Measurements from ENCODE around the gene NDEL1.

NDEL1 gene

DNA sequence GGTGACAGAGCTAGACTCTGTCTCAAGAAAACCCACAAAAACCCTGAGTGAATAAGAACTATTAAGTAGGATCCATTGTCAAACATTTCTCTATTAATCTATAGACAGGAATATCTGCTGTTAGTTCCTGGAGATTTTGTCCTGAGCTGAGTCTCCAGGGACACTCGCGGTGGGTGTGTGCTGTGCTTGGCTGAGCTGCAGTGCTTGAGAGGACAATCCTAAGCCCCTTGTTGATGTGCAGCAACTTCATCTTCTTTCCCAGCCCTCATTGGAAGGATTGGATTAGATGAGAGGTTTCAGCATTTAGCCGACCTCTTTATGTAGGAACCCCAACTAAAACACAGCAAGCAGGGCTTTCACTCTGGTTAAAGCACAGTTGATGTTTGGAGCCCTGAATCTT, 33.3 kb downstream of the NDEL1 start:
- H3K27ac Mint-ChIP-seq, result no peak overlapping the region
- CTCF ChIA-PET, result interaction anchor here (0.9 kb wide), 1 partner anchor 10 kb away, joined by 3 read pairs; no protein-coding TSS in a partner anchor
- H3K4me1 Mint-ChIP-seq, result no peaks in the 10 kb centered on the region
- H3K36me3 Mint-ChIP-seq, result peaks cover 26% of the 10 kb centered on the region
- no peak for DNase-seq
- no peaks in the 10 kb centered on the region for H3K9me3 Mint-ChIP-seq
- no peak overlapping the region for H3K4me3 Mint-ChIP-seq
- H3K27me3 Mint-ChIP-seq, result no peaks in the 10 kb centered on the region

DNA sequence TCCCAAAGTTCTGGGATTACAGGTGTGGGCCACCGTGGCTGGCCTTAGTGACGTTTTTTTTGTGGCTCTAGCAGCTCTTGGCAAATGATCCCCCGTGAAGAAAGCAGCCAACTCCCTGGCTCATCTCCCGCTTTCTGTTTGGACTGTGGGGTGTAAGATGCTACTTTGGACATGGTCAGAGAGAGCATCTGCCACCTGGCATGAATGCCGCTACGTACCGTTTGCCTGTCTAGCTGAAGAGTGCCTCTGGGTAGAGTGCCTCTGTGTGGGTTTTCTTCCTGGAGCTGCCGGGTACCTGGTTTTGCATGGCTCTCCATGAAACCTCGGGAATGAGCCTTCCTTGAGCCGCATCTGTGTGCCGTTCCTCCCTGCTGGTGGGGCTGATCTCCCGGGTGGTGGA, 34.3 kb downstream of the NDEL1 start:
- Mint-ChIP-seq H3K36me3 (peaks cover 30% of the 10 kb centered on the region), H3K9me3 (no peaks in the 10 kb centered on the region), H3K27ac (no peak overlapping the region), H3K4me1 (no peaks in the 10 kb centered on the region), H3K27me3 (no peaks in the 10 kb centered on the region), H3K4me3 (no peak overlapping the region)
- DNase-seq, result no peak
- CTCF ChIA-PET, result no interaction called here

DNA sequence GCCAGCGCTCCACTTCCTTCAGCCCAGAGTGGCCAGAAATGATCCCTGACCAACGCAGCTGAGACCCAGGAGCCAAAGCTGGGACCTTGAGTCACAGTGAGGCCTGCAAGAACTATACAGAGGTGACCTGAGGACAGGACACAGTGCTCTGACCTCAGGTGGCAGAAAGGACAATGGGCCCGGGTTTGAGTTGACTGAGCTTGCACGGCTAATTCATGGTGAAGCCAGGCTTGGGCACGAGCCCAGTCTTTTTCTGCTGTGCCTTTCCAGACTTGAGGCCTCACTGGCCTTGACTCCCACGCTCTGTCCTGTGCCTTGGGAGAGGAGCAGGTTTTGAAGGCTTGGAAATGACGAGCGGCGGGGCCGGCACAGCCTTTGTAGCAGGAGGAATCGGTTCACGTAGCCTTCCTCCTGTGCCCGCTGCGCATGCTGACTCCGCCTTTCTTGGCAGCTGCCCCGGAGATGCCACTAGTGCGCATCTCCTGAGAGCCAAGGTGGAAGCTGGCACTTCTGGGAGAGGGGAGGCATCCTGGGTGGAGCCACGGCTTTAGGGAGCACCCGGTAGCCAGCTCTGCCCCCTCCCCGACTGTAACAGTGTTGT, 34.9 kb downstream of the NDEL1 start:
- Mint-ChIP-seq H3K9me3 (no peaks in the 10 kb centered on the region), H3K4me1 (no peaks in the 10 kb centered on the region), H3K27me3 (no peaks in the 10 kb centered on the region), H3K36me3 (peaks cover 35% of the 10 kb centered on the region), H3K4me3 (no peak overlapping the region), H3K27ac (no peak overlapping the region)
- CTCF ChIA-PET, result no interaction called here
- DNase-seq, result no peak

DNA sequence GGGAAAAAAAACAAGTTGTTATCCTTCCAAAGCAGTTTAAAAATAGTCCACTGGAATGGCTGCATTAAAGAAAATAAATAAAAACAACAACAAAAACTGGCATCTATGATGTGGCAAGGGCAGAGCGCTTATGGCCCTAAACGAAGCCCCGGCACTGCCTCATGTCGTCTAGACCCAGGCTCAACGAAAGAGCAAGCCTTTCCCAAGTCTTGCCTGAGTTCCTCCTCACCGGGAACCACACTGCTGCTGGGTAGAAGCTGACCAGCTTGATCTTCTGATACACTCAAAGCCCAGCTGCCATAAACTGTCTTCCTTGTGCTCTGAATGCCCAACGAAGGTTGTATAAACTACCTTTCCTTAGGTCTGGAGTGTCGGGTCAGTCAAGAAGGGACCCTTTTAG, 37.0 kb downstream of the NDEL1 start:
- Mint-ChIP-seq H3K9me3 (no peaks in the 10 kb centered on the region), H3K36me3 (peaks cover 36% of the 10 kb centered on the region), H3K27me3 (no peaks in the 10 kb centered on the region), H3K4me1 (no peaks in the 10 kb centered on the region), H3K27ac (no peak overlapping the region), H3K4me3 (no peak overlapping the region)
- CTCF ChIA-PET, result interaction anchor here (1.3 kb wide), 1 partner anchor 63 kb away, joined by 4 read pairs; no protein-coding TSS in a partner anchor
- DNase-seq, result no peak

DNA sequence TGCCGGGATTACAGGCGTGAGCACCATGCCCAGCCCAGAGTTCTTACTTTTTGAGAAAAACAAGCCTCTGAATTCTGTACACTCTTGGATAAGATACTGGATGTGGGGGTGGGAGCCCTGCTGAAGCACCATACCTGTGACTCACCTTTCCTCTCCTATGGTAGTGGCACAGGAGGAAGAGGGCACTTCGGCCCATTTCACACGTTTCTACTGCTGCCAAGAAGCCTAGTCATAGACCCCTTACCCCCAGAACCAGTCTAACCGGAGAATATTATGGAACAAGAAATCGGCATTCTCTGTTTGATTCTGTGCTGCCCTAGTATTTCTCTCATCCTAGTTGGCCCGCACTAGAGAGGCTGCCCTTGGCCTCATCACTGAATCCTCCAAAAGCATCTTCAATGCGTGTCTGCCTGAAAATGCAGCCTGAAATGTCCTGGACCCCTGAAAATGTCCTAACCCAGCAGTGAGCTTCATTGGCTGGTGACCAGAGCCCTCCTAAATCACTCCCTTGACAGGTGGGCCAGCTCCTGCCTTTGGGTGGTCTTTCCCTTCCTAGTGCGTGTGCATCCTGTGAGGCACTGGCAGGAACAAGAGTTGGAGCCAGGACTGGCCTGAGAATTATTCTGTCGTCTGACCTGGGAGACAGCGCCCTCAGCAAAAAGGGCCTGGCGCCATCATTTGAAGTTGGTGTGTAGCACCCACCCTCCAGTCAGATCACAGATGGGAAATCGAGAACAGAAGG, 37.9 kb downstream of the NDEL1 start:
- H3K4me3 Mint-ChIP-seq, result no peak overlapping the region
- H3K27me3 Mint-ChIP-seq, result no peaks in the 10 kb centered on the region
- DNase-seq, result no peak

DNA sequence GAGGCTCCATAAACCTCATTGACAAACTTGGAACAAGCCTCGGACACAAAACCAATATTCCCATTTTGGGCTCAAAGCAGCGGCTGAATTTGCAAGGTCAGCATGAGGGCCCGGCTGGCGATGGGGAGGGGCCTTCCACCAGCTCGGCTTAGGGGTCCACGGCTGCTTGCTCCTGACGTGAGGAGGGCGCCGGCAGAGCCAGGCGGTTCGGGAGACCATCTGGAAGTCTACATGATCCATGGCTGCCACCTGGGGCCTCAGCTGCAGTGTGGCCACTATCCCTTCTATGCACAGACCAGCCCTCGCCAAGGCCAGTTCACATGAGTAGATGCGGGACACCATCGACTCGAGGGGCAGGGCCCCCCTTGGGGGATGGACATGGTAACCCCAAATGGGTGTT, 39.1 kb downstream of the NDEL1 start:
- no peaks in the 10 kb centered on the region for H3K9me3 Mint-ChIP-seq
- H3K4me1 Mint-ChIP-seq, result no peaks in the 10 kb centered on the region
- no peak overlapping the region for H3K4me3 Mint-ChIP-seq
- CTCF ChIA-PET, result no interaction called here
- DNase-seq, result no peak
- no peak overlapping the region for H3K27ac Mint-ChIP-seq
- peaks cover 33% of the 10 kb centered on the region for H3K36me3 Mint-ChIP-seq
- H3K27me3 Mint-ChIP-seq, result no peaks in the 10 kb centered on the region

More for the DNA sequence above, 37.9 kb downstream of the NDEL1 start:
- CTCF ChIA-PET, result no interaction called here
- H3K36me3 Mint-ChIP-seq, result peaks cover 31% of the 10 kb centered on the region
- H3K27ac Mint-ChIP-seq, result no peak overlapping the region
- no peaks in the 10 kb centered on the region for H3K4me1 Mint-ChIP-seq
- H3K9me3 Mint-ChIP-seq, result no peaks in the 10 kb centered on the region

DNA sequence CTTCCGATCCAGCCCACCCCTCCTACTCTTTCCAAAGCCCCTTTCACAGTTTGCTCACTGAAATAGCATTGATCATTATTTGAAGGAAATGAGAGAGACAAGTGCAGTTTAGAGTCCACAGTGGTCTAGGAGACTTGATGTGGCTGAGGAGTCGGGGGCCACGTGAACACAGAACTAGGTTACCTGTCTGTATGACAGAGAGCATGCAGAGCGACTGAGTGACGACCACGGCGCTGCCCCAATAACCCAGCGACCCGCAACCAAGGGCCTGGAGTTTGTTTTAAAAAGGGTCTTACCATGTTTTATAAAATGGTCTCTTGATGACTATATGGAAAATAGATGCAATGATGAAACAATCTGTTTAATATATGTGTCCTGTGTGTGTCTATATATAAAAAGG, 39.5 kb downstream of the NDEL1 start:
- peaks cover 33% of the 10 kb centered on the region for H3K36me3 Mint-ChIP-seq
- no peak overlapping the region for H3K27ac Mint-ChIP-seq
- CTCF ChIA-PET, result no interaction called here
- no peaks in the 10 kb centered on the region for H3K9me3 Mint-ChIP-seq
- no peak for DNase-seq
- no peak overlapping the region for H3K4me3 Mint-ChIP-seq
- H3K27me3 Mint-ChIP-seq, result no peaks in the 10 kb centered on the region
- no peaks in the 10 kb centered on the region for H3K4me1 Mint-ChIP-seq

DNA sequence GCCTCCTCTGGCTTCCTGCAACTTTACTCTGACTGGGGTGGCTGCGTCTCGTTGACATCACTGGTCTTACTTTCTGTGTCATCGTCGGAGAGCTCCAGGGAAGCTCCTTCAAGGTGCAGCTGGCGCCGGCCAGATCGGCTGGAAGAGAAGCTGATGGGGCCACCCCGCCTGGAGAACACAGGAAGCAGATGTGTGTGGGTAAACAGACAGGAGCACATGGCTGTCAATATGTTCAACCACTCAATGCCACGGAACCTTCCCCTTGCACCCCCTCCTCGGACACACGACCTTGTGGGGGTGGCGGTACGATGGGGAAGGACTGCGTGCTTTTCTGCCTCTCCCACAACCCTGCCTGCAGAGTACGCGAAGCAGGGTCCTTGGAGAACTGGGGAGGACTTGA, 40.1 kb downstream of the NDEL1 start:
- H3K27ac Mint-ChIP-seq, result no peak overlapping the region
- H3K9me3 Mint-ChIP-seq, result no peaks in the 10 kb centered on the region
- H3K27me3 Mint-ChIP-seq, result no peaks in the 10 kb centered on the region
- H3K4me1 Mint-ChIP-seq, result no peaks in the 10 kb centered on the region
- CTCF ChIA-PET, result no interaction called here
- peaks cover 37% of the 10 kb centered on the region for H3K36me3 Mint-ChIP-seq
- DNase-seq, result no peak
- no peak overlapping the region for H3K4me3 Mint-ChIP-seq

DNA sequence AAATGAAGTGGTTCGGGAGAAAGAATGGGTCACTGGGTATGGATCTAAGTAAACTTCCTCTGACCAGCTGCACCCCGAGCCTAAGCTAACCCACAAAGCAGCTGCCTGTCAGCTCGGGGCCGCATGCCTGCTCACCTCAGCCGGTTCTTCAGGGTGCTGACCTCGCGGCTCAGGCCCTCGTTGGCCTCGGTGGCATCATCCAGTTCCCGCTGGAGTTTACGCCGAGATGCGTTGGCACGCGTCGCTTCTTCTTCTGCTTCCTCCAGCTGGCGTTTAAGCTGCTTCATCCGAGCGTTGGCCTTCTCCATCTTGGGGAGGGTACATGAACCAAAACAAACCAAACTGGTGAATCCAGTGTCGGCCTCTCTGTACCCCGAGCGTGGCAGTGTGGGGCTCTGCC, 41.1 kb downstream of the NDEL1 start:
- DNase-seq, result no peak
- H3K27ac Mint-ChIP-seq, result no peak overlapping the region
- no peaks in the 10 kb centered on the region for H3K9me3 Mint-ChIP-seq
- no peak overlapping the region for H3K4me3 Mint-ChIP-seq
- no peaks in the 10 kb centered on the region for H3K4me1 Mint-ChIP-seq
- peaks cover 38% of the 10 kb centered on the region for H3K36me3 Mint-ChIP-seq
- no peaks in the 10 kb centered on the region for H3K27me3 Mint-ChIP-seq
- CTCF ChIA-PET, result interaction anchor here (0.6 kb wide), 1 partner anchor 134 kb away, joined by 3 read pairs; no protein-coding TSS in a partner anchor

DNA sequence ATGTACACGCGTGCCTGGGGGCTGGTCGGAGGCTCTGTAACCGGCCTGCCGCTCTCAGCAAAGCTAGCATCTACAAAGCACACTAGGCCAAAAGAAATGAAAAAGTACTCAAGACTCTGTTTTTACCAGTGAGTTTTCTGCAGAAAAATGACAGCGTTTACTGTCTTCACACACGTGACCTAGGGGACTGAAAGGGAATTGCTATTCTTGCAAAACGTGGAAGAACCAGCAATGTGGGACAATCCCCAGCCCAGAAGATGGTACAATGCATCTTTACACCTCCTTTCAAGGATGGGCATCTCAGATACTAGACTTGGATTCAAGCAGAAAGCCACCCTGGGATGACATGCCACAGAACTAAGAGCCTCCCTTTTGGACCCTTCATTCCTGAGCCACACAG, 41.5 kb downstream of the NDEL1 start:
- no peak for DNase-seq
- no peak overlapping the region for H3K4me3 Mint-ChIP-seq
- H3K27me3 Mint-ChIP-seq, result no peaks in the 10 kb centered on the region
- CTCF ChIA-PET, result no interaction called here
- peaks cover 39% of the 10 kb centered on the region for H3K36me3 Mint-ChIP-seq
- H3K9me3 Mint-ChIP-seq, result no peaks in the 10 kb centered on the region
- H3K4me1 Mint-ChIP-seq, result no peaks in the 10 kb centered on the region
- H3K27ac Mint-ChIP-seq, result no peak overlapping the region

DNA sequence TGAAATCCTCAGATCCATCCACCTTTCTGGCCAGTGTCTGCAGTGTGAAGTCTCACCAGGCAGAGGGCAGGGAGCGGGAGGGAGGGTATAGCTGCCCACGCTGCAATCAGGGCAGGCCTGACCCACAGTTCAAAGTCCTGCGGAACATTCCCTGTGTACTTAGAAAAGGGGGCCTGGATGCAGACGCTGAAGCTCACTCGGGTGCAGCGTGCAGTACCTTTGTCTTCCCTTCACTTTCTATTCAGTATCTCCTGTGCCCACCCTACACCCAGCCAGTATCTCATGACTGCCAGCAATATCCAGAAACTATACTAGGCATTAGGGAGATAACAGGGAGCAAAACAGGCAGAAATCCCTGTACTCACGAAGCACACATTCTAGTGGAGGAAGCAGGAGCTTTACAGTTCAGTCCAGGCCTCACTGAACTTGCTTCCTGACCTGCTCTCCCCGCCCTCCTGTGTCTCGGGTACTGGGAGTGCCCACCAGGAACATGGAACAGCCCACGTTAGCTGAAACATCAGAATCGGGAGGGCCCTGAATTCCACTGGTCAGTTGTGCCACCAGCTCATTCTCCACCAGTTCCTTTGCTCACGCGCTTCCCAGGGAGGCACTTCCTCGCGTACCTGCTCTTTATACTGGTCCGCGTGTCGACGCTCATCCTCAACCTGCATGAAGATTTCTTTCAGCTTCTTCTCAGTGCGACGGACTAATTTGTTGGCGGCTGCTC, 42.2 kb downstream of the NDEL1 start:
- Mint-ChIP-seq H3K9me3 (peaks cover 2% of the 10 kb centered on the region), H3K4me3 (no peak overlapping the region), H3K27ac (peak overlapping the region; percentile 30), H3K27me3 (no peaks in the 10 kb centered on the region), H3K4me1 (no peaks in the 10 kb centered on the region), H3K36me3 (peaks cover 45% of the 10 kb centered on the region)
- CTCF ChIA-PET, result no interaction called here
- DNase-seq, result no peak

DNA sequence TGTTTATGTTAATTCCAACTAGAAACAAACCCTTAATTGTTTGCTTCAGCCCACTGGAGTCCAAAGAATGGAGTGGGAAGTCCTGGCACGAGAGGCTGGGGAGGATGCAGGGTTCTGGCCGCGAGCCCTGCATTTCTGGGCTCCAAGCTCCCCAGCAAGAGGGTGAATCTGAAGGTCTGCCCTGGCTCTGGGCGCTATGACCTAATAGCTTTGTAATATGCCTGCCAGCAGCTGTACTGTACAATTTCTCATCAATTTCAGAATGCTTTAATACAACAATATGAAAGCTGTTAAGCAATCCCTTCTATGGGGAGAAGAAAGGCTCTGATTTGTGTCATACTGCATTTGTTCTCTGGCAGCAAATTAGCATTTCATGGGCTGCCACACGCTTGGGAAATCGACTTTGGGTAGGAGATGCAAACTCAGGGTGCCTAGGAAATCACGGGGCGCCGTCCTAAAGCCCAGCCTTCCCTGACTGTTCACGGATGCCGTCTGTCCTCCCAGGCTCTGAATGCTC, 43.8 kb downstream of the NDEL1 start:
- no peaks in the 10 kb centered on the region for H3K4me1 Mint-ChIP-seq
- peaks cover 49% of the 10 kb centered on the region for H3K36me3 Mint-ChIP-seq
- DNase-seq, result no peak
- H3K27me3 Mint-ChIP-seq, result no peaks in the 10 kb centered on the region
- no peak overlapping the region for H3K27ac Mint-ChIP-seq
- CTCF ChIA-PET, result interaction anchor here (0.6 kb wide), 1 partner anchor 14 kb away, joined by 3 read pairs; no protein-coding TSS in a partner anchor
- no peak overlapping the region for H3K4me3 Mint-ChIP-seq
- peaks cover 5% of the 10 kb centered on the region for H3K9me3 Mint-ChIP-seq

DNA sequence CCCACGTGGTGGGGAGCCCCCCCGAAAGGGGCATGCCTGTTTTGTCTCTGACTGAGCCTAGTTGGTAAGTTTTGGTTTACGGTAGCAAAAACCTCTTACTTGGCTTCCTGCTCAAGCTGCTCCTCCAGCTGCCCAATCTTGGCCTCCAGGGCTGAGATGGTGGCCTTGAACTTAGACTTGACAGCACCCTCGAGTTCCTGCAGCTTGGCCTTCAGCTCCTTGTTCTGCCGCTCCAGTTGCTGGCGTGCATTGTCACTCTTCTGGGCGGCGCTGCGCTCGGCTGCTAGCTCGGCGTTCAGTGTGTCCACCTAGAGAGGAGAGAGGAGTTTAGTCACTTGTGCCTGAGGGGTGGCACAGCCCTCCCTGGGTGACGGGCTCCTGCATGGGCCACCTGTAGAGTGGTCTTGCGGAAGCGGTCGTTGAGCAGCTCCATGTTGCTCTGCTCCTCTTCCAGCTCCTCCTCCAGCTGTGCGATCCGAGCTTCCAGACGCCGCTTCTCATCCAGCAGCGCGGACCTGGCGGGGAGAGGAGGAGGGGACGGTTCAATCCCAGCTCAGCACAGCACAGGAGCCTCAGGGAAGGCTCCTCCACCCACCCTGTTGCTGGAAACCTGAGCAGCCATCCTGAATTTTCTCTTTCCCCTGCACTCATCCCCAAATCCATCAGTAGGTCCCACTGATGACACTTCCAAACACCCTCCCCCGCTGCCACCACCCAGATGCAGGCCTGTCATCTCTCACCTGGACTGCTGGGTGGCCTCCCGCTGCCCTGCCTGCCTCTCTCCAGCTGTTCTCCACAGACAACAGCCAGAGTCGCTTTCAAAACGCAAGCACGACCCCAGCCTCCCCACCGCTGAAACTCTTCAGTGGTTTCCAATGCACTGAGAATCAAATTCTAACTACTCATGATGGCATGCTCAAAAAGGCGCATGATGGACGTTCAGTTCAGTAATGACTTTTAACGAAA, 44.6 kb downstream of the NDEL1 start:
- no peak for DNase-seq
- no peaks in the 10 kb centered on the region for H3K4me1 Mint-ChIP-seq
- no peak overlapping the region for H3K4me3 Mint-ChIP-seq
- CTCF ChIA-PET, result no interaction called here
- no peak overlapping the region for H3K27ac Mint-ChIP-seq
- H3K36me3 Mint-ChIP-seq, result peaks cover 49% of the 10 kb centered on the region
- H3K27me3 Mint-ChIP-seq, result no peaks in the 10 kb centered on the region
- peaks cover 10% of the 10 kb centered on the region for H3K9me3 Mint-ChIP-seq

DNA sequence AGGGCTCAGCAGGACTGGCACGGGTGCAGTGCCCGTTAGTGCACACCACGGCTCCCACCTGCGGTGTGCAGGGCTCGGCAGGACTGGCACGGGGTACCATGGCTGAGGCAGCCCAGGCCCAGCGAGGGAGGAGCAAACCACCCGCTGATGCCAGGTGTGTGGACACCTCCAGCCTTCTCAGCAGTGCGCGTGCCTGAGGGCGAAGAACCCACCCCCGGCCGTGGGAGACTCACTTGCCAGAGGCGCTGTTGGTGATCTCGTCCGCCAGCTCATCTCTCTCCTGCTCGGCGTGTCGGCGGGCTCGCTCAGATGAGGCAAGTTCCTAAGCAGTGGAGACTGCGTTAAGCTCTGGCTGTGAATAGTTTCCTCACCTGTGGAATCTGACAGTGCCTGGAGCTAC, 45.4 kb downstream of the NDEL1 start:
- H3K4me3 Mint-ChIP-seq, result no peak overlapping the region
- H3K36me3 Mint-ChIP-seq, result peaks cover 44% of the 10 kb centered on the region
- DNase-seq, result no peak
- H3K9me3 Mint-ChIP-seq, result peaks cover 10% of the 10 kb centered on the region
- CTCF ChIA-PET, result no interaction called here
- no peaks in the 10 kb centered on the region for H3K4me1 Mint-ChIP-seq
- H3K27me3 Mint-ChIP-seq, result no peaks in the 10 kb centered on the region
- no peak overlapping the region for H3K27ac Mint-ChIP-seq
